Ishikawa (cell line): ENCODE results near the gene LEPROT.

Experiments used
- CEBPB ChIP-seq: IDR thresholded peaks from 2 replicates; pipeline ENCODE4 v1.6.1; 2012
- CREB1 ChIP-seq: IDR thresholded peaks from 2 replicates; pipeline ENCODE4 v1.6.1; 2012; ENCODE audit warnings: low read depth
- EGR1 ChIP-seq: IDR thresholded peaks from 2 replicates; pipeline ENCODE4 v1.6.1; 2012
- EP300 ChIP-seq: IDR thresholded peaks from 2 replicates; pipeline ENCODE4 v1.6.1; 2012; ENCODE audit warnings: borderline replicate concordance
- FOXM1 ChIP-seq: IDR thresholded peaks from 2 replicates; pipeline ENCODE4 v1.6.1; 2012; ENCODE audit warnings: low read depth, borderline replicate concordance
- NFIC ChIP-seq: IDR thresholded peaks from 2 replicates; pipeline ENCODE4 v1.6.1; 2012
- RAD21 ChIP-seq: IDR thresholded peaks from 2 replicates; pipeline ENCODE4 v1.6.1; 2012; ENCODE audit warnings: low read depth
- TAF1 ChIP-seq: IDR thresholded peaks from 2 replicates; pipeline ENCODE4 v1.6.1; 2012; ENCODE audit warnings: low read depth, mild to moderate bottlenecking
- TCF12 ChIP-seq: IDR thresholded peaks from 2 replicates; pipeline ENCODE4 v1.6.1; 2012; ENCODE audit warnings: low read depth
- TEAD4 ChIP-seq: IDR thresholded peaks from 2 replicates; pipeline ENCODE4 v1.6.1; 2012
- YY1 ChIP-seq: IDR thresholded peaks from 2 replicates; pipeline ENCODE4 v1.6.1; 2012; ENCODE audit warnings: low read depth
- ZBTB7A ChIP-seq: IDR thresholded peaks from 2 replicates; pipeline ENCODE4 v1.6.1; 2012; ENCODE audit warnings: low read depth
- TF ChIP-seq, protein P1 (sequence below): IDR thresholded peaks from 2 replicates; pipeline ENCODE4 v1.6.1; 2012
- TF ChIP-seq, protein P2 (sequence below): IDR thresholded peaks from 2 replicates; pipeline ENCODE4 v1.6.1; 2012
- TF ChIP-seq, protein P3 (sequence below): IDR thresholded peaks from 2 replicates; pipeline ENCODE4 v1.6.1; 2012; ENCODE audit warnings: low read depth, mild to moderate bottlenecking

LEPROT gene

DNA sequence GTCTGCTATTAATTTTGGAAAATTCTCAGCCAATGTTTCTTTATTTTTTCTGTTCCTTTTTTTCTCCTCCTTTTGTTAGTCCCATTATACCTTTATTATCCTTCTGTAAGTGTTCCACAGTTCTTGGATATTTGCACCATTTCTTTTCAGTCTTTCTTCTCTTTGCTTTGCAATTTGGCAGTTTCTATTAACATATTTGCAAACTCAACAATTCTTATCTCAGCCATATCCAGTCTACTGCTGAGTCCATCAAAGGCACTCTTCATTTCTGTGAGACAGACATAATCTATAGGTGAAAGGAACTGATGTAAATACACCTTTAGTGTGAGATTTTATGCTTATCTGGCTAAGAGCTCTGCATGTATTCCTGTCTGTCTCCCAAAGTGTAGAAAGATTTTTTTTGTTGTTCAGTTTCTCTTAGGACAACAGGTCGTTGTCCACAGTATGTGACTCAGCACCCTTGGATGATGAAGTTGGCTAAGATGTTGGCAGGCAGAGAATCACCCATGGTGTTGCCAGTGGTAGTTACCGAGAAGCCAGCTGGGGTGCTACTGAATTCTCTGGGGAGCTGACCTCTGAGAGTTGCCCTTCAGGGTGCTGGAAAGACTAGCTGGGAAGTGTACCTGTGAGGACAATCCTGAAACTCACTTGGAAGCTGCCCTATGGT, 38.4 kb downstream of the LEPROT start:
- TF ChIP-seq FOXM1 (no peak), RAD21 (no peak), TEAD4 (no peak), EP300 (no peak), YY1 (no peak)
- TF ChIP-seq, protein P1, sequence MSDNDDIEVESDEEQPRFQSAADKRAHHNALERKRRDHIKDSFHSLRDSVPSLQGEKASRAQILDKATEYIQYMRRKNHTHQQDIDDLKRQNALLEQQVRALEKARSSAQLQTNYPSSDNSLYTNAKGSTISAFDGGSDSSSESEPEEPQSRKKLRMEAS, result no peak
- TF ChIP-seq, protein P2, sequence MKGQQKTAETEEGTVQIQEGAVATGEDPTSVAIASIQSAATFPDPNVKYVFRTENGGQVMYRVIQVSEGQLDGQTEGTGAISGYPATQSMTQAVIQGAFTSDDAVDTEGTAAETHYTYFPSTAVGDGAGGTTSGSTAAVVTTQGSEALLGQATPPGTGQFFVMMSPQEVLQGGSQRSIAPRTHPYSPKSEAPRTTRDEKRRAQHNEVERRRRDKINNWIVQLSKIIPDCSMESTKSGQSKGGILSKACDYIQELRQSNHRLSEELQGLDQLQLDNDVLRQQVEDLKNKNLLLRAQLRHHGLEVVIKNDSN, result no peak

DNA sequence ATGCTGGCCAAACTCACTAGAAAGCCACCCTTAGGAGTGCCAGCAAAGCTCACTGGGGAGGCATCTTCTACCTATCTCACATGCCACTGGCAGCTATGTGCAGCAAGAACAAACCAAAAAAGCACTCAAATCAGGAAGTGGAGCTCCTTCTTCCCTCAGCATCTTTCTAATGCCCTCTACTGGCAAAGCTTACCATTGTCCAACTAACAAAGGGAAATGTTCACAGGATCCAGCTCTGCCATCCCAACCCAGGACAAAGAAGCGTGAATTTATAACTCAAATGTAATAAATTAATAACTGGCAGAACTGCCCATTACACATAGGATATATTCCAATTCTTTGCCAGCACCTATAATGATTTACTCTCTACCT, 38.9 kb downstream of the LEPROT start:
- TF ChIP-seq CREB1, result no peak
- peak; percentile 53 for TF ChIP-seq RAD21

DNA sequence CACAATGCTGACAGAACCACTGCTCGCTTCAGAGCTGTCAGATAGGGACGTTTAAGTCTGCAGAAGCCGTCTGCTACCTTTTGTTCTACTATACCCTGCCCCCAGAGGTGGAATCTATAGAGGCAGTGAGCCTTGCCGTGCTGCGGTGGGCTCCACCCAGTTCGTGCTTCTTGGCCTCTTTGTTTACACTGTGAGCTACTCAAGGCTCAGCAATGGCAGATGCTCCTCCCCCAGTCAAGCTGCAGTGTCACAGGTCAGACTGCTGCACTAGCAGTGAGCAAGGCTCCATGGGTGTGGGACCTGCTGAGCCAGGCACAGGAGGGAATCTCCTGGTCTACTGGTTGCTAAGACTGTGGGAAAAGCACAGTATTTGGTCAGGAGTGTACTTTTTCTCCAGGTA, 47.1 kb downstream of the LEPROT start:
- TF ChIP-seq ZBTB7A (no peak), TCF12 (no peak), RAD21 (no peak)

DNA sequence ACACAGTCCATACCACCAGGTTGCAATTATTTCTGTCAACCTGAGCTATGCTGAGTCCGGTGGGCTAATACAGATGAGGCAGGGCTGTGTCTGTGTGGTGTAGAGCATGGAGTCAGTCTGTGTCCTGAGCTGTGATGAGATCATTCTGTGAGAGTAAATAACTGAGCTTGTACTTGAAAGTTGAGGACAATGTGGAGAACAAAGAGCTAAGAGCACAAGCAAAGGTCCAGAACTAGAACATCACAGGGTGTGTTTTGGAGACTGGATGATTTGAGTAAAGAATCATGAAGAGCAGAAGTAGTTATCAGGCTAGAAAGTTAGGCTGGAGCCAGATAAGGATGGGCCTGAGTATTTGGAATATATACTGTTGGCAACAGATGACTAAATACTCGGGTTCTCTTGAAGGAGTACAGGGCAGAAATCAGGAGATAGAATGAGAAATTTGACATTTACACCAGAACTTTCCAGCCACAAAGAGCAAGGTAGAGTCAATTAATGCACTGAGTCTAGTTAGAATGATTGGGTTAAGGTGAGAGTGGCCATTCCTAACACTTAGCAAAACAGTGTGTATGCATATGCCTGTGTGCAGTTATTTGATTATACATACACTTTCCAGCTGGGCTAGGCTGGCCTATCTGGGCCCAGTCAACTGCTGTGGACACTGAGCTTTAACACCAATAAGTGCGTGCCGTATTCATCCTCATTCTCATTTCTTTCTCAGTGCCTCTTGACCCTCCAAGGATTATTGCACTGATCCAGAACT, 48.8 kb downstream of the LEPROT start:
- TF ChIP-seq ZBTB7A, result no peak
- TF ChIP-seq, protein P1, result no peak
- no peak for TF ChIP-seq NFIC
- TF ChIP-seq TAF1, result no peak
- no peak for TF ChIP-seq CREB1
- TF ChIP-seq EGR1, result no peak
- TF ChIP-seq, protein P2, result no peak
- no peak for TF ChIP-seq CEBPB
- no peak for TF ChIP-seq FOXM1
- TF ChIP-seq EP300, result no peak
- no peak for TF ChIP-seq TEAD4
- TF ChIP-seq YY1, result no peak
- TF ChIP-seq, protein P3, sequence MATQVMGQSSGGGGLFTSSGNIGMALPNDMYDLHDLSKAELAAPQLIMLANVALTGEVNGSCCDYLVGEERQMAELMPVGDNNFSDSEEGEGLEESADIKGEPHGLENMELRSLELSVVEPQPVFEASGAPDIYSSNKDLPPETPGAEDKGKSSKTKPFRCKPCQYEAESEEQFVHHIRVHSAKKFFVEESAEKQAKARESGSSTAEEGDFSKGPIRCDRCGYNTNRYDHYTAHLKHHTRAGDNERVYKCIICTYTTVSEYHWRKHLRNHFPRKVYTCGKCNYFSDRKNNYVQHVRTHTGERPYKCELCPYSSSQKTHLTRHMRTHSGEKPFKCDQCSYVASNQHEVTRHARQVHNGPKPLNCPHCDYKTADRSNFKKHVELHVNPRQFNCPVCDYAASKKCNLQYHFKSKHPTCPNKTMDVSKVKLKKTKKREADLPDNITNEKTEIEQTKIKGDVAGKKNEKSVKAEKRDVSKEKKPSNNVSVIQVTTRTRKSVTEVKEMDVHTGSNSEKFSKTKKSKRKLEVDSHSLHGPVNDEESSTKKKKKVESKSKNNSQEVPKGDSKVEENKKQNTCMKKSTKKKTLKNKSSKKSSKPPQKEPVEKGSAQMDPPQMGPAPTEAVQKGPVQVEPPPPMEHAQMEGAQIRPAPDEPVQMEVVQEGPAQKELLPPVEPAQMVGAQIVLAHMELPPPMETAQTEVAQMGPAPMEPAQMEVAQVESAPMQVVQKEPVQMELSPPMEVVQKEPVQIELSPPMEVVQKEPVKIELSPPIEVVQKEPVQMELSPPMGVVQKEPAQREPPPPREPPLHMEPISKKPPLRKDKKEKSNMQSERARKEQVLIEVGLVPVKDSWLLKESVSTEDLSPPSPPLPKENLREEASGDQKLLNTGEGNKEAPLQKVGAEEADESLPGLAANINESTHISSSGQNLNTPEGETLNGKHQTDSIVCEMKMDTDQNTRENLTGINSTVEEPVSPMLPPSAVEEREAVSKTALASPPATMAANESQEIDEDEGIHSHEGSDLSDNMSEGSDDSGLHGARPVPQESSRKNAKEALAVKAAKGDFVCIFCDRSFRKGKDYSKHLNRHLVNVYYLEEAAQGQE, result no peak
- no peak for TF ChIP-seq RAD21
- no peak for TF ChIP-seq TCF12

DNA sequence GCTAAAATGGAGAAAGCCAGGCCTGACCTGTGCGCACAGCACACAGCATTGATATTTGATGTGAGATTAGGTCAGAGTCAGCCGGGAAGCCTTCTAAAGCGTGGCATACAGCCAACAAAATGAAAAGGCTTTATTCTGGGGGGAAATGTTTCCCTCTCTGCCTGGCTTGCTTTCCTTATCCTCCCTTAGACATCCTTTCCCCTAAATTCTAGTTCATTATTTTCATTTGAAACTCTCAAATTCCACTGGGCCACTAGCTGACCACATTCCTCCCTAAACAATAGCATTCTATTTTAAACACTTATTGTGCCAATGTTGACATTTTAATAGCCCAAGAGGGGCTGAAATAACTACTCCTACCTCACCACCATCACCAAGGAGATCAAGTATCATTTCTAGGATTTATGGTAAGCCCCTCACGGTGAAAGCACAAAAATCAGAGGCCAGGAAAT, 49.4 kb downstream of the LEPROT start:
- TF ChIP-seq CREB1 (no peak), FOXM1 (no peak), CEBPB (no peak), RAD21 (no peak), YY1 (no peak), EP300 (no peak)
- TF ChIP-seq, protein P2, result no peak
- TF ChIP-seq, protein P3, result no peak

DNA sequence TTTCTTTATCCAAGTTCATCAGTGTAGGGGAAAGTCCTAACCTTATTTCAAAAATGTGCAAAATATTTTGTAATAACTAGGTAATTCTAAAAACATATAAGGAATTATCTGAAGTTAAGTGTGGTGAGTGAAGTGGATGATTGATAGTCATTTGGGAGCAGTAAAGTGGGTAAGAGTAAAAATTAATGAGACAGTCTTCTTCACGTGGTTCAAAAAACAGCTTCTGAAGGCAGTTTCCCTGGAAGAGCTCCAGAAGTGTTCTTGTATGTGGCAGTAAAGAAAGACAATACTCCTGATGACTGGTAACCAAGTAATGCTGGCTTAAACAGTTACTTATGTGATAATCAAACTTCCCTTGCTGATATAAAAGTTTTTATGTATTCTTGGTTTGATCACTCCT, 50.3 kb downstream of the LEPROT start:
- TF ChIP-seq EP300, result no peak
- no peak for TF ChIP-seq YY1
- TF ChIP-seq TEAD4, result no peak
- TF ChIP-seq EGR1, result no peak
- TF ChIP-seq FOXM1, result no peak
- TF ChIP-seq RAD21, result no peak
- TF ChIP-seq, protein P3, result no peak
- TF ChIP-seq, protein P1, result no peak
- TF ChIP-seq CEBPB, result no peak
- no peak for TF ChIP-seq CREB1
- no peak for TF ChIP-seq NFIC
- TF ChIP-seq ZBTB7A, result no peak
- TF ChIP-seq TCF12, result no peak
- TF ChIP-seq, protein P2, result no peak
- no peak for TF ChIP-seq TAF1
